Choroid plexus epithelial cell (primary cell): ENCODE data around the gene C19orf33.

ENCODE experiments used
- DNase-seq: peaks from one replicate; pipeline ENCODE4 v3.0.0-alpha.2; 2010; ENCODE audit warnings: low read depth
- H3K4me3 ChIP-seq: 2 replicates; pipeline ENCODE4 v1.5.1; 2011; ENCODE audit warnings: low read depth, mild to moderate bottlenecking, control low read depth, low read length, moderate library complexity
- CTCF ChIP-seq: conservative IDR thresholded peaks from 2 replicates; pipeline ENCODE4 v1.5.1; 2011; ENCODE audit warnings: low read depth, mild to moderate bottlenecking, control low read depth, inconsistent platforms, low read length, moderate library complexity

The C19orf33 gene

GRCh38 chr19:38317104-38317612 is 13.1 kb downstream of the C19orf33 start:
- no peak for TF ChIP-seq CTCF
- H3K4me3 ChIP-seq: no peak overlapping the region
- DNase-seq: no peak

- no peak overlapping the region for H3K4me3 ChIP-seq
- TF ChIP-seq CTCF: no peak
- DNase-seq: no peak
Measured at GRCh38 chr19:38318660-38319059, 14.6 kb downstream of the C19orf33 start.

- peak; percentile 15 for DNase-seq
- H3K4me3 ChIP-seq: peak within 1 kb of the TSS; percentile 60
- no peak for TF ChIP-seq CTCF
Measured at GRCh38 chr19:38319421-38320258, 15.6 kb downstream of the C19orf33 start, which contains the start of gene KCNK6. Gene KCNK6, plus strand, starts transcription at chr19:38319845. Its CDS starts 106 bp downstream, at chr19:38319951.

- no peak overlapping the region for H3K4me3 ChIP-seq
- no peak for DNase-seq
- TF ChIP-seq CTCF: no peak
Measured at GRCh38 chr19:38320969-38321339, 16.9 kb downstream of the C19orf33 start.

- no peak for TF ChIP-seq CTCF
- peak; percentile 21 for DNase-seq
- H3K4me3 ChIP-seq: no peak overlapping the region
Measured at GRCh38 chr19:38321646-38322196, 17.7 kb downstream of the C19orf33 start.

- no peak overlapping the region for H3K4me3 ChIP-seq
- TF ChIP-seq CTCF: no peak
- no peak for DNase-seq
Measured at GRCh38 chr19:38323291-38323690, 19.2 kb downstream of the C19orf33 start.

GRCh38 chr19:38324431-38324830 is 20.4 kb downstream of the C19orf33 start:
- TF ChIP-seq CTCF: no peak
- no peak for DNase-seq

More at GRCh38 chr19:38324431-38324830, 20.4 kb downstream of the C19orf33 start:
- no peak overlapping the region for H3K4me3 ChIP-seq
